ENCODE measurements around the gene DDX54. TPM values are rescaled to one million over a fixed set of nuclear protein-coding genes. Genes with fewer than 3 reads are reported as not detected.

The DDX54 gene, protein sequence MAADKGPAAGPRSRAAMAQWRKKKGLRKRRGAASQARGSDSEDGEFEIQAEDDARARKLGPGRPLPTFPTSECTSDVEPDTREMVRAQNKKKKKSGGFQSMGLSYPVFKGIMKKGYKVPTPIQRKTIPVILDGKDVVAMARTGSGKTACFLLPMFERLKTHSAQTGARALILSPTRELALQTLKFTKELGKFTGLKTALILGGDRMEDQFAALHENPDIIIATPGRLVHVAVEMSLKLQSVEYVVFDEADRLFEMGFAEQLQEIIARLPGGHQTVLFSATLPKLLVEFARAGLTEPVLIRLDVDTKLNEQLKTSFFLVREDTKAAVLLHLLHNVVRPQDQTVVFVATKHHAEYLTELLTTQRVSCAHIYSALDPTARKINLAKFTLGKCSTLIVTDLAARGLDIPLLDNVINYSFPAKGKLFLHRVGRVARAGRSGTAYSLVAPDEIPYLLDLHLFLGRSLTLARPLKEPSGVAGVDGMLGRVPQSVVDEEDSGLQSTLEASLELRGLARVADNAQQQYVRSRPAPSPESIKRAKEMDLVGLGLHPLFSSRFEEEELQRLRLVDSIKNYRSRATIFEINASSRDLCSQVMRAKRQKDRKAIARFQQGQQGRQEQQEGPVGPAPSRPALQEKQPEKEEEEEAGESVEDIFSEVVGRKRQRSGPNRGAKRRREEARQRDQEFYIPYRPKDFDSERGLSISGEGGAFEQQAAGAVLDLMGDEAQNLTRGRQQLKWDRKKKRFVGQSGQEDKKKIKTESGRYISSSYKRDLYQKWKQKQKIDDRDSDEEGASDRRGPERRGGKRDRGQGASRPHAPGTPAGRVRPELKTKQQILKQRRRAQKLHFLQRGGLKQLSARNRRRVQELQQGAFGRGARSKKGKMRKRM
- 100 to 1,000 TPM in 1 of 4 donors, 10 to 100 TPM in 3; 68.2 to 102 (median 74.7) TPM for polyA plus RNA-seq (ENCODE audit: insufficient read length in 4 of 4)

DNA sequence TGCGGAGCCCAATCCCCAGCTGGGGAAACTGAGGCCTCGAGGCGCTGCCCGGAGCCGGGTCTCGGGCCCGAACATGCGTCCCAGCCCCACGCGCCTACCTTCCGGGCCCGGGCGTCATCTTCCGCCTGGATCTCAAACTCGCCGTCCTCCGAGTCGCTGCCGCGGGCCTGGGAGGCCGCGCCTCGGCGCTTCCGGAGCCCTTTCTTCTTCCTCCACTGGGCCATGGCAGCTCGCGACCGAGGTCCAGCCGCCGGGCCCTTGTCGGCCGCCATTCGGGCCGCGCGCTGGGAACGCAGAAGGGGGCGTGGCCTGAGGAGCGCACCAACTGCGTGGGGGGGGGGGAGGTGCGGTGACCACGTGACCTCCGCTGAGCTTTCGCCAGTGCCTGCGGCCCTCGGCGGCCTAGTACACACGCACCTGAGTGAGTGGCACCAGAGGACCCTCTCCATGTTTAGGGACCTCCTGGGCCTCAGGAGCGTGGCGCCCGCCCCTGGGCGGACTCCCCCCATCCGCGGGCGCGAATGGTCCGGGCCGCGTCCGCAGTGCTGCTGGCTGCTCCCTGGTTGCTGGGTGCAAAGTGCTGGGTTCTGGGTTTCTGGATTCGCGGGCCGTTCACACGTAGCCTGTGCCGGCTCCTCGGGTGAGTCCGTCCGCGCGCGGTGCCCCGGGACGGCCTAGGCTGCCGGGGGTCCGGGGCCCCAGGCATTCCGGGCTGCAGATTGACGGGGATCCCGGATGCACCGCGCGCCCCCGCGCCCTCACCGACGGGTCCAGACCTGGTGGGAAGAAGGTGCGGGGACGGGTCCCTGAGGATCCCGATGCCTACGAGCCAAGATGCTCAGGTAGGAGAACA lies at the start of gene DDX54, which contains the start of gene RITA1:
Gene DDX54, minus strand, starts transcription at position 299 of the 853 bp plus-strand sequence. Its CDS starts 27 bp downstream, at position 272.
Gene RITA1, plus strand, starts transcription at position 542 of the 853 bp plus-strand sequence. CDS start 1,026 bp downstream, outside the sequence.
- DNase-seq (ENCODE audit: low read depth in 4 of 4, low spot score in 3 of 4), result peak; percentile 56 to 91 (median 71)

DNA sequence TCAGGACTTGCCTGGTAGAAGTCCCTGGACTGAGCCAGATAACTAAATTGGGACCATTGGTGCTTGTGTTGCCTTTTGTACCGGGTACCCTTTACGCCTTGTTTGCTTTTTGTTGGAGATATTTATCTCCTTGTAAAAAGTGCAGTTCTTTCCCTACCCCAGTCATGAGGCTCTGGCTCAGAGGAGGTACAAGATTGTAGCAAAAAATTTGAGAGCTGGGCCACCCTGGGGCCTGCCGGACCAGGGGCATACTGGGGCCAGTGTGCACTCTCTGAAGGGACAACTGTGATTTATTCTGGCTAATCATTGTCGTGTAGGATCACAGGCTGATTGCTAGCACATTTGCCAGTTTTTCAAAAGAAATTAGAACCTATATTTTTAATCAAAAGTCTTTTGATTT lies 49.2 kb upstream of the DDX54 start:
- no peak for DNase-seq (ENCODE audit: low read depth in 4 of 4, low spot score in 3 of 4)

DNA sequence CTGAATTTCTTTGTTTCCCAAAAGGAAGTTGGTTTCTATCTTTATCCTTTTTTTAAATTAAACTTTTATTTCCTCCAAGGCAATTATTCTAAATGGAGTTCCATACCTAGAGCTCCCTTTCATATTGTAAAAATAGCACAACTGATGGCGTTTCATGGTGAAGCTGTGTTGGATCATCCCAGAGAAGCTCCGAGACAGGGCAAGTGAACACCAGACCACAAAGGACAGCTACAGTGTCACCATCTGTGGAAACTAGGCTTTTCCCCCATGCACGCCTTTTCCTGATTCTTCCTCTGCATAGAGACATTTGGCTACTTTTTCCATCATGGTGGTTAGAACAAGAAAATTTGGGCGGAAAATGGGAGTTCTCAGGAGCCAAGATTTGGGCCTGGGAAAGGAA lies 48.7 kb upstream of the DDX54 start:
- DNase-seq (ENCODE audit: low read depth in 4 of 4, low spot score in 3 of 4), result no peak

DNA sequence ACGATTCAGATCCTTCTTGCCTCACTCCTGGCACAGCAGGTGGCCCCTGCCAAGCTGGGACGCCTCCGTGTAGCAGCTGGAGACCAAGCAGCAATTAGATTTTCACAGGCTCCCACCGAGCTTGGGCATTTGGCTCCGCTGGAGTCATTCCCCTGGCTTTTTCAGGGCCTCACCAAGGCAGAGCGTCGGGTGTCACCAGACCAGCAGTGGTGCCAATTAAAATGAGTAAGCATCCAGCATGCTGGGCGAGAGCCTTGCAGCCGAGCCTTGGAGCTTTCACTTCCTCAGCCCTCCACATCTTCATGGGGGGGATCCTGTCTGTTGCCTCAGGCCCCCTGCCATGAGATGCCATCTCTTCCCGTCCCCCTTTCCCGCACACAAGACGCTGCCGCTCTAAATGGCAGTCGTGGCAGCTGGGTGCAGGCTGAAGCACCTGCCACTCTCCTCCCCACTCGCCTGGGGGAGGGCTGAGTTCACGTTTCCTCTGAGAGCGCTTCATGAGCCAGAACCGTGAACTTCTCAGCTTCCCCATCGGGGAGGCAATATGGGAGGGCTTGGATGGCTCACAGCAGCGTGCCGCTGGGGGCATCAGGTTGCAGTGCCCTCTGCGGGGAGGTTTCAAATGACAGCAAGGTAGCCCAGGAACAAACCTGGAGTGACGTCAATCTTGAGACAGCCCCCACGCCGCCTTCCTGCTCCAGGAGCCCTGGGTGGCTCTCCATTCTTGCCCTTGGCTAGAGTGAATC lies 47.7 kb upstream of the DDX54 start:
- peak in 3 of 4 donors; percentile 57 to 82 (median 80) for DNase-seq (ENCODE audit: low read depth in 4 of 4, low spot score in 3 of 4)

DNA sequence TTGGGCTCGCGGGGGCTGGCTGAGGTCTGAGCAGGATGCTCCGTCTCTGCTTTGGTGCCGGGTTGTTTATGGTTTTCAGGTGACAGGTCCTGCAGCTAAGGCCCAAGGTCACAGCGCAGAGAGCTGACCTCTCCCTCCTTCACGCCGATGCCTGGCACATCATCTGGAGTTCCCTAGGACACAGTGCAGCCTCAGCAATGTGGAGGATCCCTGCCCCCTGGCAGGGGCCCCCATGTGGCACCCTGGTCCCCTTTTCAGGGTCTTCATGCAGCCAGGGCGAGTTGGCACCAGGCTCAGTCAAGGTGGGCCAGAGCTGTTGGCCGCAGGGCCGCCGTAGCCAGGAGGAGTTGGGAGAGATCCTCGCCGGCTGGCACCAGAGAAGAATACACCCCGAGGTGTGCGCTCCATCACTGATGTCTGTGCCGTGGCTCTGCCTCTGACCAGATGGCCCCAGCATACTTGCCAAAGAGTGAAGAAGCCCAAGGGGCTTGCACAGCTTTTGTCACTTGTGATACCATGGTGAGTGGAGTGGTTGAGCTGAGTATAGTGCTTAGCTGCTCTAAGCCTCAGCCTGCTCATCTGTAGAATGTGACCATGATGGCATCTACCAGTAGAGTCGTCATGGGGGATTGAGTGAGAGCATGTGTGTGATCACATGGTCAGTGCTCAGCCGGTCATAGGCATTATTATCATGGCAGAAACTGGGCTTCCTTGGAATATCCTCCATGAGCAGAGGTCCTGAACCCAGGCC lies 47.0 kb upstream of the DDX54 start:
- DNase-seq (ENCODE audit: low read depth in 4 of 4, low spot score in 3 of 4), result no peak

DNA sequence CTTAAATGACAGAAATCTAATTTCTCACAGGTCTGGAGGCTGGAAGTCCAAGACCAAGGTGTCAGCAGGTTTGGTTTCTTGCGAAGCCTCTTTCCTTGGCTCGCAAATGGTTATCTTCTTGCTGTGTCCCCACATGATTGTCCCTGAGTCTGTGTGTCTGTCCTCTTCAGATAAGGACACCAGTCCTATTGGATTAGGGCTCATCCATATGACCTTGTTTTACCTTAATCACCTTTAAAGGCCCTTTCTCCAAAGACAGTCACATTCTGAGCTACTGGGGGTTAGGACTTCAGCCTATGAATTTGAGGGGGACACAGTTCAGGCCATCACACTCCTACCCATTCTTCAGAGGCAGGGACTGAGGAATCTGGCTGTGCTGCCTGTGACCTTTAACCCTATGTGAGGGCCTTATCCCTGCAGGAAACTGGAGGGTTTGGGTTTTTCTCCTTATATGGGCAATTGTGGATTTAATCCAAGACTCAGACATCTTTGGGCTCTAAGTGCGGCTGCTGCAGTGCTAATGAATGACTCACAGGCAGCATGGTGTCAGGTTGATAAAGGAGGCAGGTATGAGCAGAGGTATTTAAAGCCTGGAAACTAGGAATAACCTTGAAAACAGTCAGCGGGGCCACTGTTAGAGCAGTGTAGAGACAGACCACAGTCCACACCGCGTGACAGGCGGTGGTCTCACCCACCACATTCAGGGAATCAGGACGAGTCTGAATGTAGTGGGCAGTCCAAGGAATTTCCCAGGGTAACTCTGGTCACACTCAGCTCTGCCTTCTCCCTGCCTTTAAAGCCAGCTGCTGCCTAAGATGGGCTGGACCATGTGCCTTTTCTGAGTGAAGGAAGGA lies 46.2 kb upstream of the DDX54 start:
- no peak for DNase-seq (ENCODE audit: low read depth in 4 of 4, low spot score in 3 of 4)

DNA sequence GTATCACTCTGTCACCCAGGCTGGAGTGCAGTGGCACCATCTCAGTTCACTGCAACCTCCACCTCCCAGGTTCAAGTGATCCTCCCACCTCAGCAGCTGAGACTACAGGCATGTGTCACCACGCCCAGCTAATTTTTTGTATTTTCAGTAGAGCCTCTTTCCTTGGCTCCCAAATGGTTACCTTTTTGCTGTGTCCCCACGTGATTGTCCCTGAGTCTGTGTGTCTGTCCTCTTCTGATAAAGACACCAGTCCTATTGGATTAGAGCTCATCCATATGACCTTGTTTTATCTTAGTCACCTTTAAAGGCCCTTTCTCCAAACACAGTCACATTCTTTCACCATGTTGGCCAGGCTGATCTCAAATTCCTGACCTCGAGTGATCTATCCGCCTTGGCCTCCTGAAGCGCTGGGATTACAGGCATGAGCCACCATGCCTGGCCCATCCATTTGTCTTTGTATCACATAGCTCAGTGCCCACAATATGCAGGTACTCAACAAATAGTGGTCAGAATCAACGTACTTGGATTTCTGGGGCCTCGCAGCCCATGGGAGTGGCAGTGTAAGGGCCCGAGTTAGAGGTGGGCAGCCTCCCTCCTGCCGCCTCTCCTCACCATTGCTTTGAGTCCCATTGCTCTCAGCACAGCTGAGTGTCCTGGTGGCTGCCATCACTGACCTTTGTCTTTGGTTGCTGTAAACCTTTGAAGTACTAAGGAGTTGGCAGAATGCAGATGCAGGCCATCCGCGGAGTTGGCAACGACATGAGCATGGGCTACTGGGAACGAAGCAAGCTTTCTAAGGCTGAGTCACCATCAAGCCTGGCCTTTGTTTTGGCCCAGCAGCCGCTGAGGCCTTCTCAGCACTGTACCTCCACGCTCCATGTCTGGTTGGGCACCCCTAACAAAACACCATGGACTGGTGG lies 45.3 kb upstream of the DDX54 start:
- DNase-seq (ENCODE audit: low read depth in 4 of 4, low spot score in 3 of 4), result no peak

DNA sequence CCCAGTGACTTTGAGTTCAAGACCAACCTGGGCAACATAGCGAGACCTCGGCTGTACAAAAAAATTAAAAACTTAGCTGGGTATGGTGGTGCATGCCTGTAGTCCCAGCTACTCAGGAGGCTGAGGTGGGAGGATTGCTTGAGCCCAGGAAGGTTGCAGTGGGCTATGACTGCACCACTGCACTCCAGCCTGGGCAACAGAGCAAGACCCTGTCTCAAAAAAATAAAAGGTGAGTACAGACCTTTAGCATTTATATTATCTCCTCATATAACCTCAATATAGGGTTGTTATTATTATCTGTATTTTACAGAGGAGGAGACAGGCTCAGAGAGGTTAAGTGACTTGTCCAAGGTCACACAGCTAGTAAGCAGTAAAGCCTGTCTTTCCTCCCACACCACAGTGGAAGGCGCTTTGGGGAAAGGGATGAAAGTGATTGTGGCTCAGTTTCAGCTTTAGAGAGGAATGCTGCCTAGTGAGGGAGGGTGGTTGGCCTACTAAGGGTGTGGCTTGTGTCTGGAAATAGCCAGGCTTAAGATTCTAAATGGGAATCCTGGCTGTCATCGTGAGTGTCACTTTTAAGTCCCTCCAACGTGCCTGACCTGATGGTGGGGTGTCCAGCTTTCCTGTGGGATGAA lies 43.2 kb upstream of the DDX54 start:
- DNase-seq (ENCODE audit: low read depth in 4 of 4, low spot score in 3 of 4), result no peak

DNA sequence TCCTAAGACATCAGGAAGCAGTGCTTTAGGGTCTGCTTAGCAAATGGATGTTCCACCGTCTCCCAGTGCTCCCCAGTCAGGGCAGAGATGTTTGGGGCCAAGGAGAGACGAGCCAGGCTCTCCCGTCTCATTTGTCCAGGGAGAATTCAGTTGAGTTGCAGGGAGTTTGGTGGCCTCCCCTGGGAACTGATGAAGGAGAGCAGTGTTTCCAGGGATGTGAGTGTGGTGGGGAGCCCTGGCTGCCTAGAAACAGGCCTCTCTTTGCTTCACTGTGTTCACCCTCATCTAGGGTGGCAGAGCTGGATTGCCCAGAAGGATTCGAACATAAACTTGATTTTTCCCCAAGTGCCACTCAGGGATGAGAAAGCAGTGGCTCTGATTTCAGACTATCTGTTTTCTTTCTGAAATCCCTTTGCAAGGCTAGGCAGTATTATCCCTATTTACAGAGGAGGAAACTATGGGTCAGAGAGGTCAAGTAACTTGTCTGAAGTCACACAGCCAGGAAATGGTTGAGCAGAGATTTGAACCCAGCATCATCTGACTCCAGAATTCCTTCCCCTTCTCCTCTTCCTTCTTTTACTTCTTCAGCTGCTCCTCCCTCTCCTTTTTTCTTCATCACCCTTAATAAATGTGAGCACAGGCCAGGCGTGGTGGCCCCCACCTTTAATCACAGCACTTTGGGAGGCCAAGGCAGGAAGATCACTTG lies 42.6 kb upstream of the DDX54 start:
- no peak for DNase-seq (ENCODE audit: low read depth in 4 of 4, low spot score in 3 of 4)

DNA sequence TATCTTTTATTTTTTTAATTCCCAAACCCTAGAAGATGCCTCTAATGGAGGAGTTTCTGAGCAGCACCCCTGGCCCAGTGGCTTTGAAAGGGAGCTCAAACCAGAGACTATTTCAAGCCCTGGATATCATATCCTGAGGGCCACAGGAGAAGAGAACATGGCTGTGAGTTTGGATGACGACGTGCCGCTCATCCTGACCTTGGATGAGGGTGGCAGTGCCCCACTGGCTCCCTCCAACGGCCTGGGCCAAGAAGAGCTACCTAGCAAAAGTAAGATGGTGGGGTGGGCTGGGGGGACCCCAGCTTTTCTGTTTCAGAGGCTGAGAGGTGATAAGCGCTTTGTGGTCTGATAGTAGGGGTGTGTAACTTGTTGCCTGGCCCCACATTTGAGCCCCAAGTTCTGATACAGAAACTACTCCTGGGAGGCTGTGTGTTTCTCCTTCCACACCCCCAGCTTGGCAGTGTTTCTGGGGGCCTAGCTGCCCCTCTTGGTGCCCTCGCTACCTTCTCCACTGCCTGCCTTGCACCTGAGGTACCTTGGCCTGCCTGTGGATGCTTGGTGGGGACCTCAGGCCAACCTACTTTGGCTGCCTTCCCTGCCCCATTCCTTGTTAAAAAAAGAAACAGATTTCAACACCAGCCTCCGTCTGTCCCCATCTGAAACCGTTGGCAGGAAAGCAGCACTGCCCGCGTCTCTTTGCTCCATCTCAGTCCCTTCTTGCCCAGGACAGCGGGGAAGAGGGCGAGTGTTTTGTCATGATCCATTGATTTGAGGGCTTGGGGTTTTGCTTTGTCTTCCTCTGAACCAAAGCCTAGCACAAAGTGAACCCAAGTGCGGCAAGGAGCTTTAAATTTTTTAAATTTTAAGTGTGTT lies 41.7 kb upstream of the DDX54 start:
- no peak for DNase-seq (ENCODE audit: low read depth in 4 of 4, low spot score in 3 of 4)

DNA sequence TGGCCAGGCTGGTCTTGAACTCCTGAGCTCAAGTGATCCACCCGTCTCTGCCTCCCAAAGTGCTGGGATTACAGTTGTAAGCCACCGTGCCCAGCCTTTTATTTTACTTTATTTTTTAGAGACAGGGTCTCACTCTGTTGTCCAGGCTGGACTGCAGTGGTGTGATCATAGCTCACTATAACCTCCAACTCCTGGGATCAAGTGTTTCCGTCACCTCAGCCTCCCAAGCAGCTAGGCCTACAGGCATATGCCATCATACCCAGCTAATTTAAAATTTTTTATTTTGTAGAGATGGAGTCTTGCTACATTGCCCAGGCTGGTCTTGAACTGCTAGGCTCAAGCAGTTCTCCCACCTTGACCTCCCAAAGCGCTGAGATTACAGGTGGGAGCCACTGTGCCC lies 39.7 kb upstream of the DDX54 start:
- DNase-seq (ENCODE audit: low read depth in 4 of 4, low spot score in 3 of 4), result no peak

DNA sequence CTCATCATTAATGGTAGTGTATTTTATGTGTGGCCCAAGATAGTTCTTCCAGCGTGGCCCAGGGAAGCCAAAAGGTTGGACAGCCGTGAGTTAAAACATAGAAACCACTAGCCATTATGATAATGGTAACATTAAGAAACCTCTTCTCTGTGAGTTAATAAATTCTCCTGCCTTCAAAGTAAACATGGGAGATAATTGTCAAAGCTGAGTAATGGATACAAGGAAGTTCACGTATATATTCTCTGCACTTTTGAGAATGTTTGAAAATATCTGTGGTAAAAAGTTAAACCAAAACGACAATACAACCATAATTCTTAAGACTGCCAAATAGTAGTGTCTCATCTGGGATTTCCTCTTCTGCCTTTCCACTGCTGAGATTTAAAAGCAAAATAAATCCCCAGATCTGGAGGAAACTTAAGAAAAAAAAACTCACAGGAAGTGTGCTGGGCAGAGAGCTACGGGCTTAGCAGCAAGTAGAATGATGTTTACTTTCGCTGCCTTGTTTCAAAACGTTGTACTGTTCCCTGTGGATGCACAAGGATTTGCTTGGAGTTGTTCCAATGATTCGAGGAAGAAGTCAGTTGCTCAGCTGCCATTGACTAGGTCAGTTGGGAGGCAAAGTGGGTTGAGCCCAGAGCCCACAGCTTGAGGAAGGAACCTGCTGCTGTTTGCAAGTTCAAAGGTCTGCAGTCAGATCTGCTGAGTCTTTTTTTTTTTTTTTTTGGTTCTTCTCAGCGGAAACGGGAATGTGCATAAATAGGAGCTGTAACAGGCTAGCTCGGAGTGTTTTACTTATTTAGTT lies 37.7 kb upstream of the DDX54 start:
- DNase-seq (ENCODE audit: low read depth in 4 of 4, low spot score in 3 of 4), result peak in 1 of 4 donors; percentile 63

DNA sequence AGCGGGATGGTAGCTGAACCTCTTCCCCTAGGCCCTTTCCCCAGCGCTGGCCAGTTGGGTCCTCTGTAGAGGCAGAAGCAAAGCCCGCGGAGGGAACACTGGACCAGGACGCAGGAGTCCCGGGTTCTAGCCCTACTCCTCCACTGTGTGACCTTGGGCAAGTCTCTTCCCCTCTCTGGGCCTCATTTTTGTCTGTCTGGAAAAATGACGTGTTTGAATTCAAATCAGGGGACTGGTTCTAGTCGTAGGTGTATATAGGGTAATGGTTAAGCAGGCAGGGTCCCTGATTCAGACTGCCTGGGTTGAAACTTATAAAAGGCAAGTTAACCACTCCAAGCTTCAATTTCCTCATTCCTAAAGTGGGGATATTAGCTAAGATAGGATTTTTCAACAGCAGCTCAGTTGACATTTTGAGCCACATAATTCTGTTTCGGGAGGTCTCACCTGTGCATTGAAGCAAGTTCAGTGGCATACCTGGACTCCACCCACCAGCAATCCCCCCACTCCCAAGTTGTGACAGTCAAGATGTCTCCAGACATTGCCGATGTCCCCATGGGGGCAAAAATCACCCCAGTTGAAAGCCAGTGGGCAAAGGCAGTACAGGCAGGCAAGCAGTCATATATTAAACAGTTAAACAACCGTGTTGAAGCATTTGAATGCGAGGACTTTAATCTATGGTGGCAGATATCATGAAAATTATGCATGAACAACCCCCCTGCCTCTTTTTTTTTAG lies 36.9 kb upstream of the DDX54 start:
- no peak for DNase-seq (ENCODE audit: low read depth in 4 of 4, low spot score in 3 of 4)
